Epithelial cell of prostate (primary cell): ENCODE data around the gene SAFB.
"Not testable (repeated sequence)": the region's sequence is repeated elsewhere in the genome, so short reads cannot be mapped to it uniquely, and the experiment has no call there.

Experiments used
- DNase-seq: peaks from one replicate; pipeline ENCODE4 v3.0.0-alpha.2; 2011; ENCODE audit warnings: low read depth, low spot score
- H3K27ac ChIP-seq: fragments of 450-650 bp; 2 replicates; pipeline ENCODE4 v1.5.1; 2017; ENCODE audit warnings: mild to moderate bottlenecking

The SAFB gene

DNA sequence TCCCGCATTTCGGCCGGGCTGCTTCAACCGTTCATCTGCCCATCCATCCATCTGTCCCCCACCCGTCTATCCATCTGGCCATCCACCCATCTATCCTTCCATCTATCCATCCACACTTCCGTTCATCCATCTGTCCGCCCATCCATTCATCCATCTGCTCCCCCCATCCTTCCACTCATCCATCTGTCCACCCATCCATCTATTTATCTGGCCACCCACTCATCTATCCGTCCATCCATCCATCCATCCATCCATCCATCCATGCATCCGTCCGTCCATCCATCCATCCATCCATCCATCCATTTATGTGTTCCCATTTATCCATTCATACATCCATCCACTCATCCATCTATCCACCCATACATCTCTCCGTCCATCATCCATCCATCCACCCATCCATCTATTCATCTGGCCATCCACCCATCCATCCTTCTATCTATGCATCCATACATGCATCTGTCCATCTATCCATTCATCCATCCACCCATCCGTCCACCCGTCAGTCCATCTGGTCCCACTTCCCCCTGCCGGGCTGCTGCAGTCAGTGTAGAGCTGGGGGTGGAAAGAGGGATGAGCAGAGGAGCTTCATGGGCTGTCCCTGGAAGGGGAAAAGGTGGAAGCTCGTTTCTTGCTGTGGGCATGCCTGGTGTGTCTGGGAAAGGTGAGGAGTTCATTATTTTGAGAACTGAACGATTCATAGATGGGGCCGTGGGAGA, 58.7 kb downstream of the SAFB start:
- H3K27ac ChIP-seq, result no peak overlapping the region
- no peak for DNase-seq

DNA sequence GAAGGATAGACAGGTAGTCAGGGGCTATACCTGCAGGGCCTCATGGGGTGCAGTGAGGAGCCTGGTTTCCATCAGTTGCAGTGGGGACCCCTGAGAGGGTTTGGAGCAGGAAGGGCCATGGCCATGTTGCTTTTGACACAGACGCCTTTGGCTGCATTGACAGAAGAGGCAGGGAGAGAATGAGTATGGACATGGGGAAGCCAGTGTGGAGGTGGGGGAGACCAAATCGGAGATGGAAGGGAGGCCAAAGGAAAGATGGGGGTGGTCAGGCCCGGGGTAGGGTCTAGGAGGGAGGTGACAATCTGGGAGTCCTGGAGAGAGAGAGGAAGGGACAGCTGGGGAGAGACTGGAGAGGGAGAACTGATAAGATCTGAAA, 59.2 kb downstream of the SAFB start:
- H3K27ac ChIP-seq, result no peak overlapping the region
- DNase-seq, result no peak

DNA sequence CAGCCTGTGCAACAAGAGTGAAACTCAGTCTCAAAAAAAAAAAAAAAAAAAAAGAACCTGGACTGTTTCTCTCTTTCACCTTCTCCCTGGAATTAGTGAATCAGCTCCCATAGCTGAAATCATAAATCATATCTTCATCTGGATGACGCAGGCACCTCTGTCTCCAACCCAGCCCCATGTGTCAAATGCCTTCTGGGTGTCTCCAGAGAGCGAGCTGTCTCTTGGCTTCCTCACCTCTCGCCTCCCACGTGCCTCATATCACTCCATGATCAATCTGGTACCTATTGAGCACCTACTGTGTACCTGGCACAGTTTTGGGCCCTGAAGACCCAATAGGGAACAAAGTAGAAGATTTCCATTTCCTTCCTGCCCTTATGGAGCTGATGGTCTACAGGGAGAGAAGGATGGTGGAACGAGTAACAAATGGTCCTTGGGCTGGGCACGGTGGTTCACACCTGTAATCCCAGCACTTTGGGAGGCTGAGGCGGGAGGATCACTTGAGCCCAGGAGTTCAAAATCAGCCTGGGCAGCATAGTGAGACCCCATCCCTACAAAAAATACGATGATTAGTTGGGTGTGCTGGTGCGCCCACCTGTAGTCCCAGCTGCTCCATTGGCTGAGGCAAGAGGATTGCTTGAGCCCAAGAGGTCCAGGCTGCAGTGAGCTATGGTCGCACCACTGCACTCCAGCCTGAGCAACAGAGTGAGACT, 60.4 kb downstream of the SAFB start:
- DNase-seq, result no peak
- H3K27ac ChIP-seq, result peak overlapping the region; percentile 10

DNA sequence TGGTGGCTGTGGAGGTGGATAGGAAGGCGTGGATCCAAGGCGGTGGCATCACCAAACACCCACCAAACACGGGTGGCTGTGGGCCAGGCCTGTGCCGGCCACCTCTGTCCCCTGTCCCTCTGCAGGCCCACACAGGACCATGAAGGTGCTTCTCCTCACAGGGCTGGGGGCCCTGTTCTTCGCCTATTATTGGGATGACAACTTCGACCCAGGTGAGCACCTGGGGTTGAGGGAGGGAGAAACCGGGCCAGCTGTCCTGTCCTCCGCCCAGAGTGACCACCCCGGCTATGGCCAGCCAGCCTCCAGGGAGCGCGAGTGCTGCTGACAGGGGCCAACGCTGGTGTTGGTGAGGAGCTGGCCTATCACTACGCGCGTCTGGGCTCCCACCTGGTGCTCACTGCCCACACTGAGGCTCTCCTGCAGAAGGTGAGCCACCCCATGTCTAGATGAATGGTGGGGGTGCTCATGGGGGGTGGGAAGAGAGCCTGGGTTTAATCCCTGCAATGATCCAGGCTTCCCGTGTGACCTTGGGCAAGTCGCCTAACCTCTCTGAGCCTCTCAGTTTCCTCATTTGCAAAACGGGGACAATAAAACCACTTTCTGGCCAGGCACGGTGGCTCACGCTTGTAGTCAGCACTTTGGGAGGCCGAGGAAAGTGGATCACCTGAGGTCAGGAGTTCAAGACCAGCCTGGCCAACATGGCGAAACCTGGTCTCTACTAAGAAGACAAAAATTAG, 62.0 kb downstream of the SAFB start:
- no peak for DNase-seq
- no peak overlapping the region for H3K27ac ChIP-seq

DNA sequence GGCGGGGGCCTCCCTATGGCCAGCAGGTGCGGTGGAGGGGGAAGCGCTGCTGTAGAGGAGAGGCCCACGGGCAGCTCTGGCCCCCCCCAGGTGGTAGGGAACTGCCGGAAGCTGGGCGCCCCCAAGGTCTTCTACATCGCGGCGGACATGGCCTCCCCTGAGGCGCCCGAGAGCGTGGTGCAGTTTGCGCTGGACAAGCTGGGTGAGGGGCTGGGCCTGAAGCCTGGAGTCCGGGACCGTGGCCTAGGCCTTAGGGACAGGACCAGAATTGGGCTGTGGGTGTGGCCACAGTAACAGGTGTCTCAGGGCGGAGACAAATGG, 63.4 kb downstream of the SAFB start:
- DNase-seq, result no peak
- H3K27ac ChIP-seq, result no peak overlapping the region

DNA sequence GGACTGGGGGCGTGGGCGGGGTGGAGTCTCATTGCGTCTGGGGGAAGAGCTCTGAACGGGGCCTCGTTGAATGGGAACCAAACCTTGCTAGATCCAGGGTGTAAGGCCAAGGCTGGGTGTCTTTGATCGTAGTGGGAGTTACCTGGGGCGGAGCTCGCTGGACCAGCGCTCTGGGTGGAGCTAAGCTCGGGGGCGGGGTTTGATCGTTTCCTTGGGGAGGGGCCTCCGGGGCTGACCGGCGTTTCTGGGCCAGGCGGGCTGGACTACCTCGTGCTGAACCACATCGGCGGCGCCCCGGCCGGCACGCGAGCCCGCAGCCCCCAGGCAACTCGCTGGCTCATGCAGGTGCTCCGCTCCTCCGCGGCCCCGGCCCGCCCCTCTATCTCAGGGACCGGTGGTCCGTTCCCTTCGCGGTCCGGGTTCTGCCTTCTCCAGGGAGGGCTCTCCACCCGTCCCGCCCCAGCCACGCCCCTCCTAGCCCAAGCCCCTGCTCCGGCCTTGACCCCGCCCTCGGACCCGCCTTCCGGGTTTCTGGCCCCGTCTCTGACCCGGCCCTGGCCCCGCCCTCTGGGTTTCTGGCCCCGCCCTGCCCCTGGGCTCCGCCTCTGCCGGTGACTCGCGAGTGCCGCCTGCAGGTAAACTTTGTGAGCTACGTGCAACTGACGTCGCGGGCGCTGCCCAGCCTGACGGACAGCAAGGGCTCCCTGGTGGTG, 63.9 kb downstream of the SAFB start:
- peak overlapping the region; percentile 42 for H3K27ac ChIP-seq

DNA sequence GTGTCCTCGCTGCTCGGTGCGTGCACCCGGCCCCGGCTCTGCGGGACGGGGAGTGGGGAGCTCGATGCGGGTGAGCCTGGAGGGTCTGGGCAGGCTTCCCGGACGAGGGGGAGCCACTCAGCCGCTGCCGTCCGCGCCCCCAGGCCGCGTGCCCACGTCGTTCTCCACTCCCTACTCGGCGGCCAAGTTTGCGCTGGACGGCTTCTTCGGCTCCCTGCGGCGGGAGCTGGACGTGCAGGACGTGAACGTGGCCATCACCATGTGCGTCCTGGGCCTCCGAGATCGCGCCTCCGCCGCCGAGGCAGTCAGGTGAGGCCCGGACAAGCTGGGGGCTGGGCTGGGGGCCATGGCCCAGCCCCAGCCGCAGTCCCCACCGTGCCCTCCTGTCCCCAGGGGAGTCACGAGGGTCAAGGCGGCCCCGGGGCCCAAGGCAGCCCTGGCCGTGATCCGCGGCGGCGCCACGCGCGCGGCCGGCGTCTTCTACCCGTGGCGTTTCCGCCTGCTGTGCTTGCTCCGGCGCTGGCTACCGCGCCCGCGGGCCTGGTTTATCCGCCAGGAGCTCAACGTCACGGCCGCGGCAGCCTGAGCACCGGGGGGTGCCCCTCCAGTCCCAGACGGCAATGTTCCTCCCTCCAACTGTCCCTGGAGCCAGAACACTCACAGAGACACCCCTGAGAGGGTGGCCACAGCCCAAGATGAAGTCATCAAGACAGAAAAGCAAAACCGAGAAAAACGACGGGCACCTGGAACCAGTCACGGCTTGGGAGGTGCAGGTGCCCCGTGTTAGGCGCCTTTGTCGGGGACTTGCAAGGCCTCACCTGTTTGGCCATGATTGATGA, 64.7 kb downstream of the SAFB start:
- no peak overlapping the region for H3K27ac ChIP-seq
- DNase-seq, result no peak

More for the DNA sequence above, 63.9 kb downstream of the SAFB start:
- peak; percentile 54 for DNase-seq

DNA sequence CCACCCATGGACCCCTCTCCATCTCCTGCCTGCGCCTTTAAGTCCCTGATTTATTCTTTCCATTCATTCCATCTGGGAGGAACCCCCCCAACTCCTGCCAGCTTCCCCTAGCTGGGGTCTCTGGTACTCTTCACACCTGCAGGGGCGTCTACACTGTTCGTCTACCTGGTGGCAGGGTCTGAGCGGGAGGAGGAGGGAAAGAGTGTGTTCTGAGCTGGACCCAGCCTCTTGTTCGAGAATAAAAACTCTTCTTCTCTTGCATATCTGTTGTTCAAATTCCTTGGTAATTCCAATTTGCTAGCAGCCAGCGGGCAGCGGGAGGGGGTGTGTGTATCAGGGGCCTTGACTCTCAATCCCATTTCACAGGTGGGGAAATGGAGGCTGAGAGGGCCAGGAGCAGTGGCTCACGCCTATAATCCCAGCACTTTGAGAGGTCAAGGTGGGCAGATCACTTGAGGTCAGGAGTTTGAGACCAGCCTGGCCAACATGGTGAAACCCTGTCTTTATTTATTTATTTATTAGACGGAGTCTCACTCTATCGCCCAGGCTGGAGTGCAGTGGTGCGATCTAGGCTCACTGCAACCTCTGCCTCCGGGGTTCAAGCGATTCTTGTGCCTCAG, 65.5 kb downstream of the SAFB start:
- not testable (repeated sequence) for H3K27ac ChIP-seq

DNA sequence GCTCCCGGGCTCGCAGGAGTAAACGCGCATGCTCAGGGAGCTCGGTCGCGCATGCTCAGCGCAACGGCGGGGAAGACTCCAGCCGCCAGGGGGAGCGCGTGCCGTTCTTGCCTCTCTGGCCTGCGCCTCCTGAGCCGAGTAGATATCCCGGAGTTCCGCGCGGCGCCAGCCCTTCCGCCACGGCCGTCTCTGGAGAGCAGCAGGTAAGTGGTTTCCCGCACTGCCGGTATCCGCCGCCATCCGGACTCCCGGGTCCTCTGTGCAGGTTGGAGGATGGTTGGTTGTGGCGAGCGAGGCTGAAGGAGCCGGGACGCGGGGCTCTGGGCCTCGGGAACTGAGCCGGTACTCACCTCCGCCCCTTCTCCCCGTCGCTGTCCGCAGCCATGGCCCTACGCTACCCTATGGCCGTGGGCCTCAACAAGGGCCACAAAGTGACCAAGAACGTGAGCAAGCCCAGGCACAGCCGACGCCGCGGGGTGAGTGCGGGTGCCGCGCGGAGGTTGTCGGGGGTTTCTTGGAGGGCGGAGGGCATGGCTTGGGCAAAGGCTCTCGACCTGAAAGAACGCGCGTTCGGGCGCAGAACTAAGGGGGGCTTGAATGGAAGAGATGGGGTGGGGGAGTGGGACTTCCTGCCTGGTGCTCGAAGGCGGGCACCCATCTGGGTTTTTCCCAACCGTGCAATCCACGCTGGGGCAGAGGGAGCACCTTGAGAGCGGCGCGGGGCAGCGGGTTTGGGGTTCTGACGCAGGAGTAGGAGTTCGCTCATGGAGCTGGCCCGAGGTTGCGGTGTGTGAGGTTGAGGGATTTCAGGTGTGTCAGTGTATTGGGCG, 67.5 kb downstream of the SAFB start, which contains the start of gene RPL36:
RPL36 (plus strand) TSS at position 171 of the 830 bp plus-strand sequence; CDS start at position 384, 213 bp downstream.
- DNase-seq, result peak; percentile 80

More for the DNA sequence above, 65.5 kb downstream of the SAFB start:
- DNase-seq, result not testable (repeated sequence)

DNA sequence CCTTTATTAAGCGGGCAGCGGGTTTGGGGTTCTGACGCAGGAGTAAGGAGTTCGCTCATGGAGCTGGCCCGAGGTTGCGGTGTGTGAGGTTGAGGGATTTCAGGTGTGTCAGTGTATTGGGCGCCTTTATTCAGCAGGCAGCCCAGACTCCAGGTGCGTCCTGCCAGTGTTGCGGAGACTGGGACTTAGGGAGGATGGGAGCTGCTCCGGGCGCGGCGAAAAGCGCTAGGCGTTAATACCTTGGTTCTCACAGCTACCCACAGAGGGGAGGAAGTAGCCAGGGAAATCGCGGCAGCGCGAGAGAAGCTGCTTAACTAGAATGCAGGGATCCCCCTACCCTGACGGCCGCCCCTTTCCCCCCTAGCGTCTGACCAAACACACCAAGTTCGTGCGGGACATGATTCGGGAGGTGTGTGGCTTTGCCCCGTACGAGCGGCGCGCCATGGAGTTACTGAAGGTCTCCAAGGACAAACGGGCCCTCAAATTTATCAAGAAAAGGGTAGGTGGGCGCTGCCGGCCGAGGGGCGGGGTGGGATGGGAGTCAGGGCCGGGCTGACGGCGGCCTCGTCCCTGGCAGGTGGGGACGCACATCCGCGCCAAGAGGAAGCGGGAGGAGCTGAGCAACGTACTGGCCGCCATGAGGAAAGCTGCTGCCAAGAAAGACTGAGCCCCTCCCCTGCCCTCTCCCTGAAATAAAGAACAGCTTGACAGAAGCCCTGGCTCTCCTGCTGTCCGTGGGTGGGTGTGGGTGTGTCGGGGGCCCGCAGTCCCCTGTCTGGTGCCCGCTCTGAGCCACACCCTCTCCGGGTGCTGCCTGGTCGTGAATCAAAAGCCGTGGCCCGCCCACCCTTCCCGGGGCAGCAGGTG, 68.3 kb downstream of the SAFB start:
- peak overlapping the region; percentile 93 for H3K27ac ChIP-seq
- DNase-seq, result no peak

More for the DNA sequence above, 67.5 kb downstream of the SAFB start, which contains the start of gene RPL36:
- peak within 1 kb of the TSS; percentile 93 for H3K27ac ChIP-seq

DNA sequence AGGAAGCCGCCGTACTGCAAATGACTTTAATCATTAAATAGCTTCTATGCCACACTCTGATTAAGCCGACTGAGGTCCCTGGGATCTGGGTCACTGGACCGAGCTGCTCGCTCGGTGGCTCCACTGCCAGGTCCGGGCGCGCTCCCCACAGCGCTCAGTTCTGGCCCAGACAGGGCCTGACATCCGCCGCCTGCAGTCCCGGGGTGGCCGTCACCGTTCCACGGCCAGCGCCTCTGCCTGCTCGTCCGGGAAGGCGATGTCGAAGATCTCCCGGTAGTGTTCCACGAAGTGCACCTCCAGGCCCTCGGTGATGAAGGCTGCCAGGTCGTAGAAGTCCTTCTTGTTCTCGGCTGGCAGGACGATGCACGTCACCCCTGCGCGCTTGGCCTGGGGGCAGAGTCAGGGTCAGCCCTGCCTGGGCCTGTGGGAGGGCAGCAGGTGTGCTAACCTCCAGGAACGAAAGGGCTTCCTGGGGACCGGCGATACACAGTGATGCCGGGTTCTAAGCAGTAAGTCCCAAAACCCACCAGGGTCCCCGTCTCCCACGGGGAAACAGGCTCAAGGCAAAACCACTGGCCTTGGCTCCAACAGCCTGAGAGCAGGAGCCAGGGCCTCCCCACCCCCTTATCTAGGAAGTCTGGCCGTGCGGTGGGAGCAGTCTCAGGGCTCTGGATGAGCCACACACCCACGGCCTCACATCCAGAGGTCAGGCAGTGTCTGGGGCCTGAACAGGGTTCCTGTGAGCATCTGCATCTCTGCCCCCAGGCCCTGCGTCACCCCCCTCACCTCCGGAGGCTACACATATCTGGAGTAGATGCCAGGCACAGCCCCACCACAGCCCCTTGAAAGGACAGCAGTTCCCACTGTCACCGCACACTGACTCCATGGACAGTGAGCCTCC, 69.2 kb downstream of the SAFB start:
- no peak for DNase-seq
- peak overlapping the region; percentile 93 for H3K27ac ChIP-seq

DNA sequence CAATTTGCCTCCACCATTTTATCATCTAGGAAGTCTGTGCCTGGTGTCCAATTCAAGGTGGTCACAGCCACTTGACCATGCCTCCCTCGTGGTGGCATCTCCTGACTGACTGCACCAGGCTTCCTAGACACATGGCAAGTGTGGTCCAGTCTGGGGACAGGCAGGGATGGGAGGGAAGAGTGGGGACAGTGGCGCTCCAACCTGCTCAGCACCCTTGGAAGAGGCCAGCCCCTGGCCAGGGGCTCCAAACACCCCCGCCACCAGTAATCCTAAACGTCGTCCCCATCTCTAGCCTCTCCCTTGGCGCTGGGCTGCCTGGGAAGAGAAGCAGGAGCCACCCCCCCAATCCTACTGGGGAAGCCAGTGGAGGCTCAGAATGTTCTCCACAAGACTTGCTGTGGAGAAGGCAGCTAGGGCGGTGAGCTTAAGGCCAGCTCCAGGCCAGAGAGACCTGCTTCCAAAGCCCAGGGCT, 69.9 kb downstream of the SAFB start:
- no peak for DNase-seq
- peak overlapping the region; percentile 93 for H3K27ac ChIP-seq

DNA sequence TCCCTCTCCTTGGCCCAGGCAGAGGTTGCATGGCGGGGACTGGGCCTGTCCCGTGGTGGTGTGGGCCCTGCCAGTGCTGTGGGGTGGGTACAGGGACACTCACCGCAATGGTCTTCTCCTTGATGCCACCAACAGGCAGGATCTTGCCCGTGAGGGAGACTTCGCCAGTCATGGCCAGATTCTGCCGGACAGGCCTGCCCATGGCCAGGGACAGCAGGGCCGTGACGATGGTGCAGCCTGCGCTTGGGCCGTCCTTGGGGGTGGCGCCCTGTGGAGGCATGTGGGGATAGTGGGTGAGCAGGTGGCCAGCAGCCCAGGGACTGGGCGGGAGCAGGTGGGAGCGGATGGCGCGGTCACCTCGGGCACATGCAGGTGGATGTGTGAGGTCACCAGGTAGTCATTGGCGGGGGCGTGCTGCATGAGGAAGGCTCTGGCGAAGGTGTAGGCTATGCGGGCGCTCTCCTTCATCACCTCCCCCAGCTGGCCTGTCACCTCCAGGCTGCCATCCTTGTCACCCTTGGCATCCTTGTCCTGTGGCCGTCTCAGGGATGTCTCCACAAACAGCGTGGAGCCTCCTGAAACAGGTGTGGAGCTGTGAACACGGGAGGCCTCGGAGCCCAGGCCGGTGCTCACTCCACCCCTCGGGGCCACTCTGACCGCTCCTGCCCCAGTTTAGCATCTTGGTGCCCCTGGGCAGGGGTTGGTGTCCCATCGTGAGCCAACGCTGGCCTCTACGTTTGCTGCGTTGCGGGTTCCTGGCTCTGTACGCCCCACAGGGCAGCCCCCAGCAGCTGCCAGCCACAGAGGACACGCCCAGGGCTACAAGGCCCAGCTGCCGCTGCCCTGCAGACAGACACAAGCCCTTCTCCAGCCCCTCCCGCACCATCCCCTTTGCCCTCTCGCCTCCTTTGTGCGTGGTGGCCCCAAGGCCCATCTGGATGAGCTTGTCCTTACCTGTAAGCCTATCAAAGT, 70.6 kb downstream of the SAFB start:
- H3K27ac ChIP-seq, result peak overlapping the region; percentile 93
- DNase-seq, result no peak

DNA sequence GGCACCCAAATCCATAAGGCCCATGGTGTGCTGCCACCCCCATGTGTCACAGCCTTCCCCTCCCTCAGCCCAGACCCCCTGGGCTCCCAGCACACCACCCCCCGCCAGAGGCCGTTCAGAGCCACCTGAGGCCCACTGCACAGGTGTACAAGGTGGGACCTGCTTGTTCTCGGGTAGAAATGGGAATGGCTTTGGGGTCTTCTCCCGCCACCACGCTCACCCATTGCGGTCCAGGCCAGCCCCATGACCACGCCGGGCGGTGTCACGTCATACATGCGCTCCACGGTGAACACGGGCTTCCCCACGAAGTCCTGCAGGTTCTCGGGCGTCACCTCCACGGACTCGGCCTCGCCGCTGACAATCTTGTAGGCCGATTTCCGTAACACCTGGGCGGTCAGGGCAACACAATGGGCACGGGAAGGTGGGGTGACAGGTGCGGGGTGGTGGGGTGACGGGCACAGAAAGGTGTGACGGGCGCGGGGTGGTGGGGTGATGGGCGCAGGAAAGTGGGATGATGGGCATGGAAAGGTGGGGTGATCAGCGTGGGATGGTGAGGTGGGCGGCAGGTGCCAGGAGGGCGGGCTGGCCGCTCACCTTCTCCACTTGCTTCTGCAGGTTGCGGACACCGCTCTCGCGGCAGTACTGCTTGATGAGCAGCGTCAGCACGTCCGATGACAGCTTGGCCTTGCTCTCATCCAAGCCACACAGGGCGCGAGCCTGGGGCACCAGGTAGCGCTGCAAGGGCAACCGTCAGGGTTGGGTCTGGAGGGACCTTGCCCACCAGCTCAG, 71.5 kb downstream of the SAFB start:
- no peak for DNase-seq
- H3K27ac ChIP-seq, result no peak overlapping the region
